Measurements from ENCODE around the gene C5orf46.

GRCh38 chr5:147876141-147876540 is 30.2 kb downstream of the C5orf46 start:
- TF ChIP-seq POLR2A (IDR thresholded peaks at IDR 0.05) (no peak), CTCF (IDR thresholded peaks at IDR 0.05) (no peak), POLR2AphosphoS5 (IDR thresholded peaks at IDR 0.05) (no peak), EP300 (IDR thresholded peaks at IDR 0.05) (no peak)

Measured in suprapubic skin (tissue), 4 donors.